GM23248 (cell line): ENCODE data around the gene FUBP1.

Experiments used
- EZH2 ChIP-seq: fragments of 200-600 bp; sonication (generic); IDR thresholded peaks from 2 replicates; pipeline ENCODE4 v1.6.1; 2018; ENCODE audit warnings: antibody characterized with exemption, mild to moderate bottlenecking; ENCODE audit not compliant: insufficient read depth, poor library complexity, severe bottlenecking
- EZH2phosphoT487 ChIP-seq: fragments of 200-600 bp; sonication (generic); IDR thresholded peaks from 2 replicates; pipeline ENCODE4 v1.6.1; 2018; ENCODE audit warnings: antibody characterized with exemption, moderate library complexity, mild to moderate bottlenecking, low read depth; ENCODE audit not compliant: insufficient read depth

DNA sequence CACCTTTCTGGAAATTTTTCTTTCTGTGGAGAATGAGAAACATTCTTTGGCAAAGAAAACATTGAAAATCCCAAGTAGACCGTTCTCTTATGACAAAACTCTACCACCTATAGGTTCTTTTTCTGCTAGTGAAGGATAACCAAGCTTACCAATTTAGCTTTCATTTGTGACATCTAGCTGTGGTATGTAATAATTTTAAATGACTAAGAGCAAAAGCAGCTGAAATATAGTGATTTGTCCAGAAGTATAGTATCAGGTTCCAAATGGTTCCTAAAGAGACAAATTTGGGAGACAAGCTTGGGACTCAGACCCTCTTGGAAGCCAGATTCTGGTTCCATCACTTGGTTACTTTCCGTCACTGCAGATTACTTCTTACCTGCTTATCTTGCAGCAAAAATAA is 24.4 kb downstream of the FUBP1 start:
- TF ChIP-seq EZH2 (no peak), EZH2phosphoT487 (no peak)
